Upper lobe of right lung (tissue), 1 donor: ENCODE results near the gene SETD1B. TPM values are rescaled to one million over a fixed set of nuclear protein-coding genes. Genes with fewer than 3 reads are reported as not detected.

Experiments used
- ATAC-seq: fragments of 200-7000 bp; cut with Tn5 transposase; one replicate; pipeline ENCODE4 v1.9.1; 2020; ENCODE audit warnings: mild to moderate bottlenecking, moderate library complexity
- DNase-seq: peaks from one replicate; pipeline ENCODE4 v3.0.0-alpha.2; 2020
- H3K27ac ChIP-seq: fragments of 200-600 bp; one replicate; pipeline ENCODE4 v1.8.0; 2022
- H3K27me3 ChIP-seq: fragments of 200-600 bp; one replicate; pipeline ENCODE4 v1.8.0; 2022; ENCODE audit warnings: mild to moderate bottlenecking
- H3K36me3 ChIP-seq: fragments of 200-600 bp; one replicate; pipeline ENCODE4 v1.8.0; 2022
- H3K4me1 ChIP-seq: fragments of 200-600 bp; one replicate; pipeline ENCODE4 v1.8.0; 2022
- H3K4me3 ChIP-seq: fragments of 200-600 bp; one replicate; pipeline ENCODE4 v1.8.0; 2022; ENCODE audit warnings: mild to moderate bottlenecking
- H3K9me3 ChIP-seq: fragments of 200-600 bp; one replicate; pipeline ENCODE4 v1.8.0; 2022
- intact Hi-C: fragments of 100-400 bp; cut with DNase I; formaldehyde crosslinking; loops from one replicate; pipeline ENCODE4 v1.11.0; 2022
- total RNA-seq: library from RNA; stranded (reverse); fragmentation: NEBNext Ultra II Directional; extraction: Animal tissue kit (Norgen Biotek cat#: 25700); gene quantifications from one replicate; pipeline ENCODE4 v1.2.1, GENCODE V29; 2021
- TF ChIP-seq, protein P1 (sequence below): fragments of 200-600 bp; IDR thresholded peaks from one replicate; pipeline ENCODE4 v1.8.0; 2022; ENCODE audit warnings: antibody characterized with exemption
- donor health status: DM: no; HTN: yes; CAD: no; lungs with severe emphysema.

SETD1B gene
- total RNA-seq, 1 donor from 2014 or later = 18.4 TPM

DNA sequence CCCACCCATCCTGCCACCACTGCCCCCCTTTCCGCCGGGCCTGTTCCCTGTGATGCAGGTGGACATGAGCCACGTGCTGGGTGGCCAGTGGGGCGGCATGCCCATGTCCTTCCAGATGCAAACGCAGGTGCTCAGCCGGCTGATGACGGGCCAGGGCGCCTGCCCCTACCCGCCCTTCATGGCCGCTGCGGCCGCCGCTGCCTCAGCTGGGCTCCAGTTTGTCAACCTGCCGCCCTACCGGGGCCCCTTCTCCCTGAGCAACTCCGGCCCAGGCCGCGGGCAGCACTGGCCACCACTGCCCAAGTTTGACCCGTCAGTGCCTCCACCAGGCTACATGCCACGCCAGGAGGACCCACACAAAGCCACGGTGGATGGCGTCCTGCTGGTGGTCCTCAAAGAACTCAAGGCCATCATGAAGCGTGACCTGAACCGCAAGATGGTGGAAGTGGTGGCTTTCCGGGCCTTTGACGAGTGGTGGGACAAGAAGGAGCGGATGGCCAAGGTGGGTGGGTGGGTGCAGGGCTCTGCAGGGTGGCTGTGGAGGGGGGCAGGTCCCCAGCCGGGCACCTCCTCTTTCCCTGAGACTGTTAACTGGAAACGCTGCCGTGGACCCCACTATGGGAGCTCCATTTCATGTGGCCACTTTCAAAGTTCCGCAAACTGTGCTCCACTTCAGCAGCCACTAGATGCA lies 10.8 kb downstream of the SETD1B start:
- TF ChIP-seq, protein P1, sequence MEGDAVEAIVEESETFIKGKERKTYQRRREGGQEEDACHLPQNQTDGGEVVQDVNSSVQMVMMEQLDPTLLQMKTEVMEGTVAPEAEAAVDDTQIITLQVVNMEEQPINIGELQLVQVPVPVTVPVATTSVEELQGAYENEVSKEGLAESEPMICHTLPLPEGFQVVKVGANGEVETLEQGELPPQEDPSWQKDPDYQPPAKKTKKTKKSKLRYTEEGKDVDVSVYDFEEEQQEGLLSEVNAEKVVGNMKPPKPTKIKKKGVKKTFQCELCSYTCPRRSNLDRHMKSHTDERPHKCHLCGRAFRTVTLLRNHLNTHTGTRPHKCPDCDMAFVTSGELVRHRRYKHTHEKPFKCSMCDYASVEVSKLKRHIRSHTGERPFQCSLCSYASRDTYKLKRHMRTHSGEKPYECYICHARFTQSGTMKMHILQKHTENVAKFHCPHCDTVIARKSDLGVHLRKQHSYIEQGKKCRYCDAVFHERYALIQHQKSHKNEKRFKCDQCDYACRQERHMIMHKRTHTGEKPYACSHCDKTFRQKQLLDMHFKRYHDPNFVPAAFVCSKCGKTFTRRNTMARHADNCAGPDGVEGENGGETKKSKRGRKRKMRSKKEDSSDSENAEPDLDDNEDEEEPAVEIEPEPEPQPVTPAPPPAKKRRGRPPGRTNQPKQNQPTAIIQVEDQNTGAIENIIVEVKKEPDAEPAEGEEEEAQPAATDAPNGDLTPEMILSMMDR = no peak
- DNase-seq = no peak
- H3K27me3 ChIP-seq = no peaks in the 10 kb centered on the region
- H3K27ac ChIP-seq = no peak overlapping the region
- no peaks in the 10 kb centered on the region for H3K9me3 ChIP-seq
- peaks cover 69% of the 10 kb centered on the region for H3K36me3 ChIP-seq
- no peak for ATAC-seq
- intact Hi-C loops = no loop called here
- no peak overlapping the region for H3K4me3 ChIP-seq
- peaks cover 35% of the 10 kb centered on the region for H3K4me1 ChIP-seq

DNA sequence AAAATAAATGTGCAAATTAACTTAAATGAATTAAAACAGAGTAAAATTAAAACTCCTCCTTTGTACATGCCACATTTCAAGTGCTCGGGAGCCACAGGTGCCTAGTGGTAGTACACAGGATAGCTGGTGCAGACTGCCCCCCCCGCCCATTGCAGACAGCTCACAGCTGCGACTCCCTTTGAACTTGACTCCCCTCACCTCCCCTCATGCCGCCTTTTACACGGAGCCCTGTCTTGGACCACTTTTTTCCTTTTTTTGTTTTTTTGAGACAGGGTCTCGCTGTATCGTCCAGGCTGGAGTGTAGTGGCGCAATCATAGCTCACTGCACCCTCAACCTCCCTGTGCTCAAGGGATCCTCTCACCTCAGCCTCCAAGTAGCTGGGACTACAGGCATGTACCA lies 11.5 kb downstream of the SETD1B start:
- Histone ChIP-seq H3K27ac (no peak overlapping the region), H3K4me1 (peaks cover 34% of the 10 kb centered on the region), H3K36me3 (peaks cover 69% of the 10 kb centered on the region), H3K4me3 (no peak overlapping the region), H3K9me3 (no peaks in the 10 kb centered on the region), H3K27me3 (no peaks in the 10 kb centered on the region)
- TF ChIP-seq, protein P1 = no peak
- ATAC-seq (no peak), DNase-seq (no peak)
- intact Hi-C loops = no loop called here

DNA sequence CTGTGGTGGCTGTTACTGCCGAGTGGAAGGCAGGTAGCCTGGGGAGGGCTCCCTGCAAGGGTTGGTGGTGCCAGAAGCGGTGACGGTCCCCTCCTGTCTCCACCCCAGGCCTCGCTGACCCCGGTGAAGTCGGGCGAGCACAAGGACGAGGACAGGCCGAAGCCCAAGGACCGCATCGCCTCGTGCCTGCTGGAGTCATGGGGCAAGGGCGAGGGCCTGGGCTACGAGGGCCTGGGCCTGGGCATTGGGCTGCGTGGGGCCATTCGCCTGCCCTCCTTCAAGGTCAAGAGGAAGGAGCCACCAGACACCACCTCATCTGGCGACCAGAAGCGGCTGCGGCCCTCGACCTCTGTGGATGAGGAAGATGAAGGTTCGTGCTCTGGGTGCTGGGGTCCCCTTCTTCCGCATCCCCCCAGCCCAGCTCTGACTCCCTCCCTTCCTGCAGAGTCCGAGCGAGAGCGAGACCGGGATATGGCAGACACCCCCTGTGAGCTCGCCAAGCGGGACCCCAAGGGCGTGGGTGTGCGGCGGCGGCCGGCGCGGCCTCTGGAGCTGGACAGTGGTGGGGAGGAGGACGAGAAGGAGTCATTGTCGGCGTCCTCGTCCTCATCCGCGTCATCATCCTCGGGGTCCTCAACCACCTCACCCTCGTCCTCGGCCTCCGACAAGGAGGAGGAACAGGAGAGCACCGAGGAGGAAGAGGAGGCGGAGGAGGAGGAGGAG lies 13.3 kb downstream of the SETD1B start:
- TF ChIP-seq, protein P1 = no peak
- H3K36me3 ChIP-seq = peaks cover 78% of the 10 kb centered on the region
- H3K9me3 ChIP-seq = no peaks in the 10 kb centered on the region
- intact Hi-C loops = no loop called here
- no peak for DNase-seq
- no peak for ATAC-seq
- H3K27me3 ChIP-seq = no peaks in the 10 kb centered on the region
- peaks cover 17% of the 10 kb centered on the region for H3K4me1 ChIP-seq
- H3K27ac ChIP-seq = no peak overlapping the region
- H3K4me3 ChIP-seq = no peak overlapping the region

DNA sequence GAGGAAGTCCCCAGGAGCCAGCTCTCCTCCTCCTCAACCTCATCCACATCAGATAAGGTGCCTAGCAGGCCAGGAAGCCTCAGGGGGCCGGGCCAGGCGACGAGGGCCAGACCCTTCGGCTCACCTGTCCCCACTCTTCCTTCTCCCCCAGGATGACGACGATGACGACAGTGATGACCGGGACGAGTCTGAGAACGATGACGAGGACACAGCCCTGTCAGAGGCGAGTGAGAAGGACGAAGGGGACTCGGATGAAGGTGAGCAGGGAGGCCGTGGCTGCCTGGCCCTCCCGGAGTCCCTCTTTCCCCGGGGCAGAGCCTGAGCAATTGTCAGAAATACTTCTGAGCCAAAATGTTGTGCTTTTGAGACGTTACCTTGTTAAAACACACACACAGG lies 13.8 kb downstream of the SETD1B start:
- H3K4me3 ChIP-seq = no peak overlapping the region
- intact Hi-C loops = no loop called here
- no peak for DNase-seq
- H3K4me1 ChIP-seq = peaks cover 11% of the 10 kb centered on the region
- H3K9me3 ChIP-seq = no peaks in the 10 kb centered on the region
- no peaks in the 10 kb centered on the region for H3K27me3 ChIP-seq
- no peak for ATAC-seq
- H3K36me3 ChIP-seq = peaks cover 84% of the 10 kb centered on the region
- H3K27ac ChIP-seq = no peak overlapping the region
- TF ChIP-seq, protein P1 = no peak

DNA sequence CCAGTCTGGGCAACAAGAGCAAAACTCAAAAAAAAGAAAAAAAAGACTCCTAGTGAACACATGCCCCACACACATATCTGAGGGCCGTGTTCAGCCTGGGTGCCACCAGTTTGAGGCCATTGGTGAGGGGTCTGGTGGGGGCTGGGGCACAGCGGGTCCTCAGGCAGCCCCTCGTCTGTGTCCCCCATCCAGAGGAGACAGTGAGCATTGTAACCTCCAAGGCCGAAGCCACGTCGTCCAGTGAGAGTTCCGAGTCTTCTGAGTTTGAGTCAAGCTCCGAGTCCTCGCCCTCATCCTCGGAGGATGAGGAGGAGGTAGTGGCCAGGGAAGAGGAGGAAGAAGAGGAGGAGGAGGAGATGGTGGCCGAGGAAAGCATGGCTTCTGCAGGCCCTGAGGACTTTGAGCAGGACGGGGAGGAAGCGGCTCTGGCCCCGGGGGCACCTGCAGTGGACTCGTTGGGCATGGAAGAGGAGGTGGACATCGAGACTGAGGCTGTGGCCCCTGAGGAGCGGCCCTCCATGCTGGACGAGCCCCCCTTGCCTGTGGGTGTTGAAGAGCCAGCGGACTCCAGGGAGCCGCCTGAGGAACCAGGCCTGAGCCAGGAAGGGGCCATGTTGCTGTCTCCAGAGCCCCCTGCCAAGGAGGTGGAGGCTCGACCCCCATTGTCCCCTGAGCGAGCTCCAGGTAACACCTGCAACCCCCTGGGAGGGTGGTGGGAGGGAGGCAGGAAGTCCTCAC lies 15.6 kb downstream of the SETD1B start:
- TF ChIP-seq, protein P1 = no peak
- Histone ChIP-seq H3K9me3 (no peaks in the 10 kb centered on the region), H3K36me3 (peaks cover 97% of the 10 kb centered on the region), H3K27me3 (no peaks in the 10 kb centered on the region), H3K27ac (no peak overlapping the region), H3K4me1 (no peaks in the 10 kb centered on the region), H3K4me3 (no peak overlapping the region)
- no peak for ATAC-seq
- intact Hi-C loops = no loop called here
- DNase-seq = no peak
